NB4 (cell line): ENCODE measurements around the gene RPTOR.

Experiments
- DNase-seq: peaks from one replicate; pipeline ENCODE4 v3.0.0; 2010; ENCODE audit warnings: low read depth
- H3K4me3 ChIP-seq: one replicate; pipeline ENCODE4 v1.5.1; 2011; ENCODE audit warnings: mild to moderate bottlenecking, low read depth, low read length, moderate library complexity
- MAX ChIP-seq: IDR thresholded peaks from 2 replicates; pipeline ENCODE4 v1.6.1; 2011; ENCODE audit warnings: low read depth, low read length
- MYC ChIP-seq: IDR thresholded peaks from 2 replicates; pipeline ENCODE4 v1.6.1; 2011; ENCODE audit warnings: low read depth, low read length
- POLR2A ChIP-seq: IDR thresholded peaks from 2 replicates; pipeline ENCODE4 v1.6.1; 2011; ENCODE audit warnings: mild to moderate bottlenecking; ENCODE audit not compliant: insufficient read length; ENCODE audit errors: extremely low read depth
- TF ChIP-seq, protein P1 (sequence below): IDR thresholded peaks from one replicate; pipeline ENCODE4 v1.5.1; 2012; ENCODE audit warnings: low read depth, low read length

The RPTOR gene

DNA sequence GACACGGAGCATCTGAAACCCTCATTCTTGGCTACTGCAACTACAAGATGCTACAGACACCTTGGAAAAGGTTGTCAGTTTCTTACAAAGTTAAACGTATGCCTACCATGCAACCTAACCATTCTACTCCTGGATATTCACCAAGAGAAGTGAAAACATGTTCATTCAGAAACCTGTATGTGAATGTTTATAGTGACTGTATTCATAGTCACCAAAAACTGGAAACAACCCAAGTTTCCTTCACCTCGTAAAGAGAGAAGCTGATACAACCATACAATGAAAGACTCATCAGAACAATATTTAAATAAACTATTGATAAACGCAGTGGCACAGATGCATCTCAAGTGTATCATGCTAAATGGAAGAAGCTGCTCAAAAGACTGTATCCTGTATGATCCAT is 391.6 kb downstream of the RPTOR start:
- no peak for DNase-seq
- no peak overlapping the region for H3K4me3 ChIP-seq
- no peak for TF ChIP-seq POLR2A
- TF ChIP-seq MAX, result no peak
- TF ChIP-seq MYC, result no peak
- TF ChIP-seq, protein P1, sequence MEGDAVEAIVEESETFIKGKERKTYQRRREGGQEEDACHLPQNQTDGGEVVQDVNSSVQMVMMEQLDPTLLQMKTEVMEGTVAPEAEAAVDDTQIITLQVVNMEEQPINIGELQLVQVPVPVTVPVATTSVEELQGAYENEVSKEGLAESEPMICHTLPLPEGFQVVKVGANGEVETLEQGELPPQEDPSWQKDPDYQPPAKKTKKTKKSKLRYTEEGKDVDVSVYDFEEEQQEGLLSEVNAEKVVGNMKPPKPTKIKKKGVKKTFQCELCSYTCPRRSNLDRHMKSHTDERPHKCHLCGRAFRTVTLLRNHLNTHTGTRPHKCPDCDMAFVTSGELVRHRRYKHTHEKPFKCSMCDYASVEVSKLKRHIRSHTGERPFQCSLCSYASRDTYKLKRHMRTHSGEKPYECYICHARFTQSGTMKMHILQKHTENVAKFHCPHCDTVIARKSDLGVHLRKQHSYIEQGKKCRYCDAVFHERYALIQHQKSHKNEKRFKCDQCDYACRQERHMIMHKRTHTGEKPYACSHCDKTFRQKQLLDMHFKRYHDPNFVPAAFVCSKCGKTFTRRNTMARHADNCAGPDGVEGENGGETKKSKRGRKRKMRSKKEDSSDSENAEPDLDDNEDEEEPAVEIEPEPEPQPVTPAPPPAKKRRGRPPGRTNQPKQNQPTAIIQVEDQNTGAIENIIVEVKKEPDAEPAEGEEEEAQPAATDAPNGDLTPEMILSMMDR, result no peak

DNA sequence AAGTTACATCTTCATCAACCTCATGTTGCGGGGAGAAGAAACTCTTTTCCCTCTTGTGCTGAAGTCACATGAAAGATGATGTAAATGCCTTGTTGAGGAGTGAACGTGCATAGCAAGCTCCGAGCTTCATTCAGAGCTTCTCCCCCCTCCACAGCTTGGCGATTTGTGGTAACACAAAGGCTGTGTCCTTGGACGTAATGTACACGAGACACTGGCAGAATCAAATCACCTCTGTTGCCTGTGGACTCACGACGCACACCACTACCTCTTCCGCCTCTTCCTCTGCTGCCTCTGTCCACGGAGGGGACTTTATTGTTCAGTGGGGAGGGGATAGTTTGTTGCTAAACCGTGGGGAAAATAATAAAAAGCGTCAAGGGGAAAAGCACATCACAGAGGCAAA is 392.1 kb downstream of the RPTOR start:
- DNase-seq, result no peak
- TF ChIP-seq MYC (no peak), MAX (no peak), POLR2A (no peak)
- TF ChIP-seq, protein P1, result no peak
- H3K4me3 ChIP-seq, result no peak overlapping the region

GRCh38 chr17:80937462-80938381 is 393.1 kb downstream of the RPTOR start:
- no peak for TF ChIP-seq MAX
- no peak for TF ChIP-seq POLR2A
- TF ChIP-seq MYC, result no peak
- TF ChIP-seq, protein P1, result no peak
- H3K4me3 ChIP-seq, result no peak overlapping the region
- DNase-seq, result peak; percentile 12

GRCh38 chr17:80938556-80938955 is 393.9 kb downstream of the RPTOR start:
- DNase-seq, result peak; percentile 85
- H3K4me3 ChIP-seq, result peak overlapping the region; percentile 6
- TF ChIP-seq MYC (peak; percentile 84), POLR2A (no peak), MAX (peak; percentile 90)

DNA sequence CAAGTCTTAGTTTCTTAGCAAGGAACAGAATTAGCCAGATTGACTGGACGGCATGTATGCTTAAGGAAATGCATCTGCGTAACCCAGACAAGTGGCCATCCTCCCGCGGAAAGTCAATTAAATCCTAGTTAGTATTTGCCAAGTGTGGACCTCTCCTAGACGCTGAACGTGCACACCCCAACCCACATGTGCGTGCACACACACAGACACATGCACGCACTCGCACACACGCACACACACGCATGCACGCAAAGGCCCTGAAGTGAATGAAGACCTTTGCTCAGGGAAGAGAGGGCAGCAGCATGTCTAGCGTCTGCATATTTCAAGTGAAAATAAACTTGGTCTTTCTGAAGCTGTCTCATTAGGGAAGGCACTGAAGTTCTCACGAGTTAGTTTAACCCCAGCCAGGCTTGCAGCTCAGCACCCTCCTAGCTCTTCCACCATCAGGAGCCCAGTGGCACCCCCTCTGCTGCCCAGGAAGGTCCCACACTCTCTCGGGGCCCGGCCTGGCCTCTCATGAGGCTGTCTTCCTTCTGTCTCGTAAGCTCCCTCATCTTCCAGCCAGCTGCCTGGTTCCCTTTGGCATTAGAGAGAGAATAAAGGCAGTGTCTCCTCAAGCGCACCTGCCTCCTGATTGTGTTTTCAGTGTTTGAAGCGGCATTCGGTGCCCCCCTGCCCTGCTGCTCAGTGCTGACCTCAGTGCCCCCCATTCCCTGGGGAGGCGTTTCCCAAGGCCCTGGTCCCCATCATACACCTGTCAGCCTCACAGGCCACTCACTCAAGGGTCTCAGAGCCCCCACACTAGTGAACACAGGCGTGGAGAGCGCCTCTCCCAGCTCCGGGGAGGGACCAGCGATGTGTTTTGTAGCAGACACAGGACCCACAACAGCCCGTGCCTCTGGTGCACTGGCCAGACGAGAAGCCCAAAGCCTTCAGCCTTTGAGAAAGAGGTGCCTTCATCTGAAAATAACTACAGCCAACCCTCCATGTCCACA is 394.8 kb downstream of the RPTOR start:
- TF ChIP-seq MYC (0 out of 2 replicates have a peak, but pooled peaks have one; percentile 9), POLR2A (no peak), MAX (0 out of 2 replicates have a peak, but pooled peaks have one; percentile 13)
- TF ChIP-seq, protein P1, result no peak
- DNase-seq, result no peak
- H3K4me3 ChIP-seq, result peak overlapping the region; percentile 6
